Dedifferentiated amniotic fluid mesenchymal stem cell (primary cell): ENCODE results near the gene SPART.
"Not testable (repeated sequence)": the region's sequence is repeated elsewhere in the genome, so short reads cannot be mapped to it uniquely, and the experiment has no call there.

ENCODE experiments used
- DNase-seq: peaks from one replicate; pipeline ENCODE4 v3.0.0-alpha.2; 2016; ENCODE audit errors: extremely low spot score

SPART gene

GRCh38 chr13:36354842-36355623 is 8.8 kb upstream of the SPART start:
- DNase-seq = no peak

DNA sequence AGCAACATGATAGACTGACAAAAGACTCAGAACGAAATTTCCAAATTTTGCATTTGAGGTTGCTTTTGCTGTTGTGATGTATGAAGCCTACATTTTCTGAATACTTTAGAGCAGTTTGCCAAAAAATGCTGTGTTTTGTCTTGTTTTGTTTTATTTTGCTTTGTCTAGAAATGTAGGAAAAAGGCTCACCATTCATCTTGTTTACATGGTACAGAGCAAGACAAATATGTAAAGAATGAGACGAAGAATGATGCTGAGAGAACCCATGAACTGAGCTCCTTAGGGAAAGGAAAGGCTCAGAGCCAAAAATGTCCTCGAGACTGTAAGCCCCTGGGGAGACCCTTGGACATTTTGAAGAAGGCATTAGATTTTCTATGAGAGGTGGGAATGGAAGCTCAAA is 6.8 kb upstream of the SPART start:
- peak; percentile 56 for DNase-seq

- DNase-seq = no peak
These were observed 6.2 kb upstream of the SPART start for GRCh38 chr13:36352350-36352749.

GRCh38 chr13:36347531-36348210 is 1.5 kb upstream of the SPART start:
- no peak for DNase-seq

DNA sequence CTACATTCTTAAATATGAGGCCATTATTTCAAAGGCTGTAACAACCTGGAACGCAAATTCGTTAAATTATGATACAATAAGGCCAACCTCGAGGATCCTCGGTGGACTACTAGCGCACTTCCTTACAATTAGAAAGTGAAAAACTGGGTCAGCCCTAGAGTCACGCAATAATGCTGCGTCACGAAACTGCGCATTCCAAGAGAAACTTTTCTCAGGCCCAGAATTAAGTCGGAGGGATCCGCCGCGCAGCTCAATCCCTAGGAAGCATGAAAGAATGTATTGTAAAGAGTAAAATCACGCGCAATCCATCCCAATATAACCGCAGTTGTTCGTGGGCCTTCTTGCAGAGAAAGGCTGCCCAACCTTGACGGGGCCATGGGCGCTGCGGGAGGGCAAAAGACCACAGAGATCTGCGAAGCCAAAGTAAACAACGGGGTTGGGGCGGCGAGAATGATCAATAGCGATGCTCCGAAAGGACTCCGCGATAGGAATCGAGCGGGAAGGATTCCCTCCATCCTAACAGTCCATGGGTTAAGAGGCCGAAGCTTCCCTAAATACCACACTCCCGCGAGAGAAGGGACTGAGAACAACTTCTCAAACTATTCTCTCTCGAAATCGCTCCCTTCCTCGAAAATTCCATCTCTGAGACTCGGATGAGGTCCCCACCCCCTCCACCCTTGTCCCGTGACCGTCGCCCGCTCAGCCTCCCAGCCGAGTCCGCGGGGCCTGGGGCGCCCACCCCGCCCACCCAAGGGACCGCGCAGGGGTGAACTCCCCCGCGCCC is 564 bp downstream of the SPART start:
- DNase-seq = peak; percentile 92

GRCh38 chr13:36344886-36345437 is 1.2 kb downstream of the SPART start:
- no peak for DNase-seq

GRCh38 chr13:36344173-36344572 is 2.0 kb downstream of the SPART start:
- DNase-seq = no peak

DNA sequence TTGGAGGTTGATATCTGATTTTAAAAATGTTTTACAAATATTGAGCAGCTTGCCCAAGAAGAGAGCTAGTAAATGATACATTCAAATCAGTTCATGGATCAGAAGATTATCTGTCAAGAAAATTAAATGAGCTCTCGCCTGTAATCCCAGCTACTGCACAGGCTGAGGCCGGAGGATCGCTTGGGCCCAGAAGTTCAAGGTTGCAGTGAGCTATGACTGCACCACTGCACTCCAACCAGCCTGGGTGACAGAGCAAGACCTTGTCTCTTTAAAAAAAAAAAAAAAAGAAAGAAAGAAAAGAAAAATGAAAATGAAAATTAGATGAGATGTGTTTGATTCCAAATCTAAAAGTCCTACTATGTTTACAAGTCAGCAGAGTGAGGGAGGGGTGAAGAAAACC is 2.4 kb downstream of the SPART start:
- DNase-seq = no peak

GRCh38 chr13:36342715-36343114 is 3.5 kb downstream of the SPART start:
- DNase-seq = no peak

DNA sequence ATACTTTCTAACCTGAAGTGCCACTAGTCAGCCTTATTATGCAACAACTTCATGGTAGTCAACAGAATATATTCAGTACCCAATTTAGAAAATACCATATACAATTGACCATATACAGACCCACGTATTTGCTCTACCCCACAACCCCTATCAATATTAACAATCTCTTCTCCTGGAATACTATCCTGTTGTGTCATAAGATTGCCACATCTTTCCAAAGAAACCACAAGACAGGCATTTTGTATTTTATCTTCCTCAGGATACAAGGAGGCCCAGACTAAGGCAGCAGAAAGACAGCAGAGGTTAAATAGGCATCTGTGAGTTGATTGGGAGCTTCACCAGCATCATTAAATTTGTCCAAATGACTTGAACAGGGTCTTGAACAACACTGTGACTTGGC is 4.5 kb downstream of the SPART start:
- no peak for DNase-seq

GRCh38 chr13:36339600-36340155 is 6.5 kb downstream of the SPART start:
- no peak for DNase-seq

- no peak for DNase-seq
These were observed 8.1 kb downstream of the SPART start for GRCh38 chr13:36337938-36338641.

GRCh38 chr13:36332986-36333385 is 13.2 kb downstream of the SPART start:
- no peak for DNase-seq

DNA sequence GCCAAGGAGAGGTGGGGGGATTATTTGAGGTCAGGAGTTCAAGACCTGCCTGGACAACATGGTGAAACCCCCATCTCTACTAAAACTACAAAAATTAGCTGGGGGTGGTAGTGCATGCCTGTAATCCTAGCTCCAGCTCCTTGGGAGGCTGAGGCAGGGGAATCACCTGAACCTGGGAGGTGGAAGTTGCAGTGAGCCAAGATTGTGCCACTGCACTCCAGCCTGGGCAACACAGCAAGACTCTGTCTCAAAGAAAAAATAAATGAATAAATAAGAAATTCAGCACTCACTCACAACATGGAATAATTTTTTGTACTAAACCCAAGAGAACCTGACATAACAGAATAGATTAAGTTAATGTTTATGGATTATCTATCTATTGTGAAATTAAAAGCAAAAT is 13.9 kb downstream of the SPART start:
- not testable (repeated sequence) for DNase-seq

GRCh38 chr13:36331280-36331679 is 14.9 kb downstream of the SPART start:
- no peak for DNase-seq

- DNase-seq = peak; percentile 55
These were observed 16.8 kb downstream of the SPART start for GRCh38 chr13:36329361-36329760.

- no peak for DNase-seq
These were observed 17.4 kb downstream of the SPART start for GRCh38 chr13:36328821-36329220.

GRCh38 chr13:36325912-36326311 is 20.3 kb downstream of the SPART start:
- no peak for DNase-seq

- DNase-seq = not testable (repeated sequence)
These were observed 21.3 kb downstream of the SPART start for GRCh38 chr13:36324881-36325280.

- DNase-seq = peak; percentile 15
These were observed 22.1 kb downstream of the SPART start for GRCh38 chr13:36323951-36324566.

DNA sequence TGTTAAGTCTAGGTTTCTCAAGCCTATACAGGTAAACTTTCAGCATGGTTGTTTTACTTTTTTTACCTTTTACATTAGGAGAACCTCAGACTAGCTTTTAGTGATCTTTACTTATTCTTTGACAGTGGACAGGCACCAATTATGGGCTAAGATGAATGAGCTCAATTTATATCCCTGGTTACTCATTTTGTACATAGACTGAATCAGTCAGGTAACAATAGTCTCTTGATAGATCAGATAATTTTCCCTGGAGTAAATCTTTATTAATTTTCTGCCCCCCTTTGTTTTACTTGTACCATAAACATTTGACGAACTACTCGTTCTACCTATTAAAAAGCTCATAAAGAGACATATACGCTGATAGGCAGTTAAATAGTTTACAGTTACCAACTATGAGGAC is 22.8 kb downstream of the SPART start:
- no peak for DNase-seq
